Vagina (tissue), 2 donors: Measurements from ENCODE around the gene COQ5.

Experiments
- CTCF ChIP-seq, 3 experiments: fragments of 450-650 bp in 2 of 3; fragments of 200-600 bp in 1 of 3; sonication (generic) in 1 of 3; IDR thresholded peaks; one replicate each; pipeline ENCODE4 v1.5.1; 2017 to 2019; ENCODE audit warnings: antibody characterized with exemption in 3 of 3, mild to moderate bottlenecking in 2 of 3, moderate library complexity in 2 of 3
- POLR2AphosphoS5 ChIP-seq, 2 donors: sonication (generic); formaldehyde crosslinking; IDR thresholded peaks; one replicate each; pipeline ENCODE4 v1.9.0; 2017; ENCODE audit warnings: antibody characterized with exemption in 2 of 2, mild to moderate bottlenecking in 2 of 2, low read depth in 1 of 2; ENCODE audit not compliant: insufficient read depth in 1 of 2

DNA sequence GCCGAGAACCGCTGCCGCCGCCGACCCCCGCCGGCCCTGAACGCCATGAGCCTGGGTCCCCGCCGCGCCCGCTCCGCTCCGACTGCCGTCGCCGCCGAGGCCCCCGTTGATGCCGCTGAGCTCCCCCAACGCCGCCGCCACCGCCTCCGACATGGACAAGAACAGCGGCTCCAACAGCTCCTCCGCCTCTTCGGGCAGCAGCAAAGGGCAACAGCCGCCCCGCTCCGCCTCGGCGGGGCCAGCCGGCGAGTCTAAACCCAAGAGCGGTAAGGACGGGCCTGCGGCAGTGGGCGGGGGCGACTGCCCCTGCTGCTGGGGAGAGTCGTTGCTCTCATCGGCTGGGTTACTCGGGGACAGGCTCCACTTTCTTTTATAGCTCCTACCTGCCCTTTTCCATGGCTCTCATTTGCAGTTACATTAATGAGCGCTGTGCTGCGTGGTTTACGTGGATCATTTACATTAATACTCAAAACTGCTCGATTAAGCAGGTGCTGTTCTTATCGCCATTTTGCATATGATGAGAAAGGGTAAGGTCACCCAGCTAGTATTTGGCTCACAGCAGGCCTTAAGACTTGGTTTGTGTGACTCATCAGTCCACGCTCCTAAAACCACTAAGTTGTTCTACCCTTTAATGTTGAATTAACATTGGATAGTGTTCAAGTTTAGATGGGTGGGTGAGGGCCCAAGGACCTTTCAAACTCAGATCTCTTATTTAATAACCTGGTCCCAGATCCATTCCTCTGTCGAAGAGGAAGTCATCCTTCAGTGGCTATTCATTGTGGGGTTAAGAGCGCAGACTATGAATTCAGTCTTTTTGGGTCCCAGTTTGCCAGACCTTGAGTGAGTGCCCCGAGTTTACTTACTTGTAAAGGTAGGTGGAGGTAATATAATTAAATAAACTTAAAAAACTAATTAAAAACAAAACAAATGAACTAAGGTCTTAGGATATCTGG lies 6.0 kb upstream of the COQ5 start:
- TF ChIP-seq CTCF (IDR thresholded peaks at IDR 0.05) (no peak), POLR2AphosphoS5 (IDR thresholded peaks at IDR 0.05; ENCODE audit: insufficient read depth in 1 of 2, low read depth in 1 of 2) (no peak)
